Measurements from ENCODE around the gene PMFBP1.
A peak's percentile ranks its signal among the peaks of the same experiment; 100 is the strongest.
"Not testable (repeated sequence)": the region's sequence is repeated elsewhere in the genome, so short reads cannot be mapped to it uniquely, and the experiment has no call there.

Gene PMFBP1

GRCh38 chr16:72105978-72106377, 66.0 kb downstream of the PMFBP1 start:
- DNase-seq (ENCODE audit: low spot score) = no peak

GRCh38 chr16:72104905-72105304, 67.0 kb downstream of the PMFBP1 start:
- no peak for DNase-seq (ENCODE audit: low spot score)

GRCh38 chr16:72101195-72101594, 70.8 kb downstream of the PMFBP1 start:
- DNase-seq (ENCODE audit: low spot score) = no peak

- peak; percentile 13 for DNase-seq (ENCODE audit: low spot score)
These were observed 72.6 kb downstream of the PMFBP1 start for GRCh38 chr16:72099377-72099818.

GRCh38 chr16:72098936-72099335, 73.0 kb downstream of the PMFBP1 start:
- DNase-seq (ENCODE audit: low spot score) = no peak

GRCh38 chr16:72094266-72094610, 77.7 kb downstream of the PMFBP1 start:
- no peak for DNase-seq (ENCODE audit: low spot score)

- DNase-seq (ENCODE audit: low spot score) = peak; percentile 97
These were observed 78.3 kb downstream of the PMFBP1 start, which contains the start of the genes DHX38 and TXNL4B for GRCh38 chr16:72093448-72094265. TSS of gene DHX38 (plus strand) at chr16:72093847. CDS start at chr16:72096158, 2,311 bp downstream. TSS of gene TXNL4B (minus strand) at chr16:72093620. CDS start at chr16:72090749, 2,871 bp downstream.

GRCh38 chr16:72092832-72093447, 79.0 kb downstream of the PMFBP1 start:
- peak; percentile 5 for DNase-seq (ENCODE audit: low spot score)

GRCh38 chr16:72091217-72091616, 80.7 kb downstream of the PMFBP1 start:
- DNase-seq (ENCODE audit: low spot score) = no peak

GRCh38 chr16:72085002-72085401, 87.0 kb downstream of the PMFBP1 start:
- DNase-seq (ENCODE audit: low spot score) = no peak

GRCh38 chr16:72084445-72084844, 87.5 kb downstream of the PMFBP1 start:
- no peak for DNase-seq (ENCODE audit: low spot score)

- DNase-seq (ENCODE audit: low spot score) = no peak
These were observed 88.1 kb downstream of the PMFBP1 start for GRCh38 chr16:72083778-72084404.

GRCh38 chr16:72076991-72077706, 94.8 kb downstream of the PMFBP1 start:
- not testable (repeated sequence) for DNase-seq (ENCODE audit: low spot score)

- DNase-seq (ENCODE audit: low spot score) = not testable (repeated sequence)
These were observed 96.9 kb downstream of the PMFBP1 start for GRCh38 chr16:72075067-72075466.

- no peak for DNase-seq (ENCODE audit: low spot score)
These were observed 98.3 kb downstream of the PMFBP1 start for GRCh38 chr16:72073560-72074230.

GRCh38 chr16:72072514-72073342, 99.2 kb downstream of the PMFBP1 start:
- DNase-seq (ENCODE audit: low spot score) = no peak

All from LoVo (cell line).